Ovary (tissue), 3 donors: ENCODE results near the gene SLC23A3.

ENCODE experiments used
- POLR2A ChIP-seq: fragments of 450-650 bp; IDR thresholded peaks from one replicate; pipeline ENCODE4 v1.6.1; 2017; ENCODE audit warnings: antibody characterized with exemption, mild to moderate bottlenecking, moderate library complexity
- TF ChIP-seq, protein P1 (sequence below), 3 donors: fragments of 450-650 bp in 2 of 3; fragments of 200-600 bp in 1 of 3; IDR thresholded peaks; one replicate each; pipeline versions ENCODE4 v1.5.1 to v1.8.0; 2016 to 2022; ENCODE audit warnings: antibody characterized with exemption in 3 of 3, mild to moderate bottlenecking in 1 of 3
- donor health status: DM: no; HTN: no; CAD: no.

DNA sequence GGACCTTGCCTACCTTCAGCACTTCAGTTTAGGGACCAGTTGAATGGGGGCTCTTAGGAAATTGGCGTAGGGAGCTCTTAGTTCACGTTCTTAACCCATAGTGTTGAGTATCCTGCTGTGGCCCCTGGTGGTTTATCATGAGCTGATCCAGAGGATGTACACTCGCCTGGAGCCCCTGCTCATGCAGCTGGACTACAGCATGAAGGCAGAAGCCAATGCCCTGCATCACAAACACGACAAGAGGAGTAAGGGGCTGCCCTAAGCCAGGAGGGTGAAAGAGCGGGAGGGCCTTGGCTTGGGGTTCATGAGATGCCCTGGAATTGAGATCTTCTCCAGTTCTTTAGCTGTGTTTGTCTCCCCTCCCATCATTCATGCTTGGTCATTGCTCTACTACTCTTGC lies 11.1 kb upstream of the SLC23A3 start:
- TF ChIP-seq, protein P1, sequence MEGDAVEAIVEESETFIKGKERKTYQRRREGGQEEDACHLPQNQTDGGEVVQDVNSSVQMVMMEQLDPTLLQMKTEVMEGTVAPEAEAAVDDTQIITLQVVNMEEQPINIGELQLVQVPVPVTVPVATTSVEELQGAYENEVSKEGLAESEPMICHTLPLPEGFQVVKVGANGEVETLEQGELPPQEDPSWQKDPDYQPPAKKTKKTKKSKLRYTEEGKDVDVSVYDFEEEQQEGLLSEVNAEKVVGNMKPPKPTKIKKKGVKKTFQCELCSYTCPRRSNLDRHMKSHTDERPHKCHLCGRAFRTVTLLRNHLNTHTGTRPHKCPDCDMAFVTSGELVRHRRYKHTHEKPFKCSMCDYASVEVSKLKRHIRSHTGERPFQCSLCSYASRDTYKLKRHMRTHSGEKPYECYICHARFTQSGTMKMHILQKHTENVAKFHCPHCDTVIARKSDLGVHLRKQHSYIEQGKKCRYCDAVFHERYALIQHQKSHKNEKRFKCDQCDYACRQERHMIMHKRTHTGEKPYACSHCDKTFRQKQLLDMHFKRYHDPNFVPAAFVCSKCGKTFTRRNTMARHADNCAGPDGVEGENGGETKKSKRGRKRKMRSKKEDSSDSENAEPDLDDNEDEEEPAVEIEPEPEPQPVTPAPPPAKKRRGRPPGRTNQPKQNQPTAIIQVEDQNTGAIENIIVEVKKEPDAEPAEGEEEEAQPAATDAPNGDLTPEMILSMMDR (IDR thresholded peaks at IDR 0.05) = no peak
- no peak for TF ChIP-seq POLR2A
